IMR-90 (cell line): ENCODE measurements around the gene HOXA7. TPM values are rescaled to one million over a fixed set of nuclear protein-coding genes. Genes with fewer than 3 reads are reported as not detected.

Experiments
- ATAC-seq: fragments of 200-7000 bp; cut with Tn5 transposase; 2 replicates; pipeline ENCODE4 v1.9.1; 2020; ENCODE audit warnings: low read depth, mild to moderate bottlenecking, moderate library complexity
- BruUV-seq: library from RNA; stranded (reverse); fragments of 400-500 nt; replicated peaks from 2 replicates; lab custom pipeline; 2021; lab: Mats Ljungman, UMichigan
- CTCF ChIA-PET: fragments of 300-600 bp; formaldehyde crosslinking; extraction: SDS; loops from one replicate; lab custom pipeline; 2021; ENCODE audit warnings: antibody characterized with exemption; lab: Yijun Ruan, JAX
- POLR2A ChIA-PET: fragments of 300-600 bp; sonication (Branson Sonifier 250); formaldehyde crosslinking; loops from one replicate; lab custom pipeline; 2022; ENCODE audit warnings: antibody characterized with exemption; ENCODE audit not compliant: unreplicated experiment; lab: Charles Lee
- DNase-seq: peaks from one replicate; pipeline ENCODE4 v3.0.0; 2013
- H2AFZ ChIP-seq: replicated peaks from 2 replicates; pipeline ENCODE3; 2013; ENCODE audit warnings: low read length, mild to moderate bottlenecking; ENCODE audit not compliant: poor library complexity
- H2AK5ac ChIP-seq: 2 replicates; pipeline ENCODE4 v1.6.1; 2013; ENCODE audit warnings: low read depth, low read length, inconsistent platforms
- H2AK9ac ChIP-seq: replicated peaks from 2 replicates; pipeline ENCODE3; 2013; ENCODE audit warnings: mild to moderate bottlenecking, low read depth, low read length, moderate library complexity; ENCODE audit not compliant: poor library complexity
- H2BK120ac ChIP-seq: 2 replicates; pipeline ENCODE4 v1.6.1; 2013; ENCODE audit warnings: low read depth, low read length, inconsistent platforms
- H2BK15ac ChIP-seq: 3 replicates; pipeline ENCODE4 v1.6.1; 2013; ENCODE audit warnings: low read depth, low read length, inconsistent platforms
- H2BK20ac ChIP-seq: 2 replicates; pipeline ENCODE4 v1.6.1; 2013; ENCODE audit warnings: low read depth, mild to moderate bottlenecking, inconsistent platforms, low read length, moderate library complexity
- H2BK5ac ChIP-seq: 2 replicates; pipeline ENCODE4 v1.6.1; 2013; ENCODE audit warnings: mild to moderate bottlenecking, low read depth, low read length, inconsistent platforms; ENCODE audit not compliant: poor library complexity, severe bottlenecking
- H3K14ac ChIP-seq: replicated peaks from 2 replicates; pipeline ENCODE4 v1.6.1; 2013; ENCODE audit warnings: low read depth, low read length, inconsistent platforms
- H3K18ac ChIP-seq: 2 replicates; pipeline ENCODE4 v1.6.1; 2013; ENCODE audit warnings: low read depth, low read length, control low read depth
- H3K23ac ChIP-seq: 2 replicates; pipeline ENCODE4 v1.6.1; 2013; ENCODE audit warnings: low read depth, low read length, inconsistent platforms
- H3K27ac ChIP-seq: 2 replicates; pipeline ENCODE4 v1.5.1; 2013; ENCODE audit warnings: mild to moderate bottlenecking, control low read depth, low read length; ENCODE audit not compliant: insufficient read depth
- H3K27me3 ChIP-seq: 2 replicates; pipeline ENCODE4 v1.6.1; 2013; ENCODE audit warnings: low read length; ENCODE audit not compliant: control insufficient read depth, insufficient read depth
- H3K36me3 ChIP-seq: 2 replicates; pipeline ENCODE4 v1.6.1; 2013; ENCODE audit warnings: low read length, mixed read lengths; ENCODE audit not compliant: control insufficient read depth, insufficient read depth
- H3K4ac ChIP-seq: 2 replicates; pipeline ENCODE4 v1.6.1; 2013; ENCODE audit warnings: low read depth, low read length, inconsistent platforms
- H3K4me1 ChIP-seq: 2 replicates; pipeline ENCODE4 v1.6.1; 2013; ENCODE audit warnings: low read length, mixed read lengths; ENCODE audit not compliant: control insufficient read depth, insufficient read depth
- H3K4me2 ChIP-seq: 2 replicates; pipeline ENCODE4 v1.6.1; 2013; ENCODE audit warnings: low read depth, mild to moderate bottlenecking, control low read depth, low read length, moderate library complexity
- H3K4me3 ChIP-seq: 2 replicates; pipeline ENCODE4 v1.5.1; 2013; ENCODE audit warnings: low read depth, mild to moderate bottlenecking, control low read depth, low read length, moderate library complexity; ENCODE audit not compliant: insufficient read depth
- H3K56ac ChIP-seq: 2 replicates; pipeline ENCODE4 v1.6.1; 2013; ENCODE audit warnings: low read length, inconsistent platforms; ENCODE audit not compliant: insufficient read depth; ENCODE audit errors: extremely low read depth
- H3K79me1 ChIP-seq, 2 experiments: 2 replicates each; pipeline ENCODE4 v1.6.1; 2013; ENCODE audit warnings: low read length in 2 of 2, inconsistent platforms in 1 of 2, low read depth in 1 of 2
- H3K9ac ChIP-seq: 2 replicates; pipeline ENCODE4 v1.6.1; 2013; ENCODE audit warnings: low read depth, low read length, control low read depth
- H3K9me1 ChIP-seq: 2 replicates; pipeline ENCODE4 v1.6.1; 2013; ENCODE audit warnings: low read length, inconsistent platforms; ENCODE audit not compliant: insufficient read depth
- H3K9me3 ChIP-seq: 2 replicates; pipeline ENCODE4 v1.6.1; 2013; ENCODE audit warnings: low read length; ENCODE audit not compliant: control insufficient read depth, insufficient read depth
- H4K20me1 ChIP-seq: 2 replicates; pipeline ENCODE4 v1.6.1; 2013; ENCODE audit warnings: low read length, inconsistent platforms; ENCODE audit not compliant: insufficient read depth
- H4K5ac ChIP-seq: 2 replicates; pipeline ENCODE4 v1.6.1; 2013; ENCODE audit warnings: mild to moderate bottlenecking, low read depth, low read length, control low read depth
- H4K8ac ChIP-seq, 2 experiments: 2 replicates each; pipeline ENCODE4 v1.6.1; 2013; ENCODE audit warnings: low read depth in 2 of 2, low read length in 2 of 2, control low read depth in 1 of 2, inconsistent platforms in 1 of 2
- H4K91ac ChIP-seq: 2 replicates; pipeline ENCODE4 v1.6.1; 2013; ENCODE audit warnings: low read depth, low read length, inconsistent platforms; ENCODE audit not compliant: insufficient read depth
- CEBPB ChIP-seq: IDR thresholded peaks from 2 replicates; pipeline ENCODE4 v1.6.1; 2012; ENCODE audit warnings: low read depth, low read length, improper control_type of control experiment
- CHD1 ChIP-seq: IDR thresholded peaks from 2 replicates; pipeline ENCODE4 v1.6.1; 2012; ENCODE audit warnings: low read depth, low read length, improper control_type of control experiment
- ELK1 ChIP-seq: fragments of 150-350 bp; IDR thresholded peaks from 2 replicates; pipeline ENCODE4 v1.6.1; 2016; ENCODE audit warnings: low read depth, mild to moderate bottlenecking, low read length, moderate library complexity, borderline replicate concordance
- FOS ChIP-seq: fragments of 150-350 bp; IDR thresholded peaks from 2 replicates; pipeline ENCODE4 v1.6.1; 2016; ENCODE audit warnings: low read depth, low read length
- MAFK ChIP-seq: IDR thresholded peaks from 2 replicates; pipeline ENCODE4 v1.6.1; 2012; ENCODE audit warnings: low read depth, low read length, improper control_type of control experiment
- POLR2A ChIP-seq: IDR thresholded peaks from 2 replicates; pipeline ENCODE4 v1.6.1; 2012; ENCODE audit warnings: mild to moderate bottlenecking, low read depth, low read length
- RAD21 ChIP-seq: IDR thresholded peaks from 2 replicates; pipeline ENCODE4 v1.6.1; 2012; ENCODE audit warnings: low read length, improper control_type of control experiment
- RCOR1 ChIP-seq: IDR thresholded peaks from 2 replicates; pipeline ENCODE4 v1.6.1; 2012; ENCODE audit warnings: mild to moderate bottlenecking, low read length, improper control_type of control experiment; ENCODE audit not compliant: insufficient replicate concordance
- USF2 ChIP-seq: fragments of 150-350 bp; IDR thresholded peaks from 2 replicates; pipeline ENCODE4 v1.6.1; 2017; ENCODE audit warnings: mild to moderate bottlenecking, antibody characterized with exemption, low read length, low read depth
- WGBS, 2 experiments: methylation state at CpG; one replicate each; pipeline versions ENCODE4 v1.1.5 to v1.1.7; 2013; ENCODE audit warnings: missing lambda C conversion rate in 2 of 2; ENCODE audit not compliant: insufficient read length in 1 of 2; ENCODE audit errors: extremely low coverage in 2 of 2; 5-methylcytosine and 5-hydroxymethylcytosine counted together
- dilution Hi-C: fragments of 300-500 bp; cut with HindIII; formaldehyde crosslinking; loops from one replicate; pipeline ENCODE4 v1.14.3; 2018; ENCODE audit warnings: low sequenced_read_pairs; ENCODE audit not compliant: unreplicated experiment
- in situ Hi-C: fragments of 300-500 bp; cut with MboI; formaldehyde crosslinking; loops from 3 replicates; pipeline ENCODE4 v1.14.3; 2019; ENCODE audit warnings: low sequenced_read_pairs, inconsistent platforms, mixed read lengths
- intact Hi-C: fragments of 100-400 bp; cut with micrococcal nuclease; formaldehyde crosslinking; loops from 2 replicates; pipeline ENCODE4 v1.10.0; 2022
- polyA plus RNA-seq, 3 experiments: library from polyadenylated mRNA; depleted of rRNA; stranded (reverse); fragments of >200 nt; gene quantifications; 2 replicates each; pipeline ENCODE4 v1.2.3, GENCODE V29; 2012; ENCODE audit warnings: low replicate concordance in 1 of 3
- total RNA-seq: library from RNA; depleted of rRNA; stranded (reverse); fragments of >200 nt; gene quantifications from 2 replicates; pipeline ENCODE4 v1.2.3, GENCODE V29; 2012

The HOXA7 gene
- total and polyA plus RNA-seq, 2 of the 4 experiments (the other 2 are of a cell fraction) = 0.18 to 1.7 TPM

- TF ChIP-seq ELK1 = no peak
Measured at GRCh38 chr7:27189997-27190748, 33.7 kb upstream of the HOXA7 start (continued).

- Histone ChIP-seq H2AK5ac (no peak overlapping the region), H3K79me1 (no peaks in the 10 kb centered on the region), H3K27me3 (peaks cover 97% of the 10 kb centered on the region), H4K91ac (no peak overlapping the region), H3K27ac (no peak overlapping the region), H3K36me3 (no peaks in the 10 kb centered on the region), H3K9ac (no peak overlapping the region), H2BK15ac (no peak overlapping the region), H3K4me2 (no peak overlapping the region), H3K9me3 (peaks cover 16% of the 10 kb centered on the region; the same call in 1 of the 2 replicates), H3K23ac (no peak overlapping the region), H2AK9ac (no peak overlapping the region), H3K14ac (no peak overlapping the region), H4K8ac (no peak overlapping the region), H2BK20ac (no peak overlapping the region), H4K20me1 (peaks cover 21% of the 10 kb centered on the region; the same call in 1 of the 2 replicates), H3K18ac (no peak overlapping the region), H2BK120ac (no peak overlapping the region), H3K9me1 (no peaks in the 10 kb centered on the region), H4K5ac (no peak overlapping the region), H3K4me1 (peaks cover 3% of the 10 kb centered on the region; the same call in 1 of the 2 replicates), H3K4ac (no peak overlapping the region), H2BK5ac (no peak overlapping the region), H3K4me3 (no peak overlapping the region), H2AFZ (no peak overlapping the region), H3K56ac (no peak overlapping the region)
- DNase-seq (no peak), ATAC-seq (no peak)
- intact Hi-C loops (no loop called here), in situ Hi-C loops (no loop called here), dilution Hi-C loops (no loop called here)
- WGBS, 2 experiments = 28% methylated on average over 6 of the region's 22 CpGs; no CpG with 5 or more reads in 1 of the 2 experiments
- BruUV-seq = no TSS peak
- CTCF ChIA-PET = interaction anchor here (1.1 kb wide), 1 partner anchor 10 kb away, joined by 3 read pairs; no protein-coding TSS in a partner anchor
- POLR2A ChIA-PET = no interaction called here
- TF ChIP-seq RAD21 (no peak), MAFK (no peak), RCOR1 (no peak), CEBPB (no peak), CHD1 (no peak), ELK1 (no peak), FOS (no peak), POLR2A (no peak), USF2 (no peak)
Measured at GRCh38 chr7:27189295-27189996, 33.0 kb upstream of the HOXA7 start.
